Right hindlimb (tissue), 1 donor: ENCODE results near the gene NPEPPS.
A peak's percentile ranks its signal among the peaks of the same experiment; 100 is the strongest.
"Not testable (repeated sequence)": the region's sequence is repeated elsewhere in the genome, so short reads cannot be mapped to it uniquely, and the experiment has no call there.

Experiments used
- DNase-seq: peaks from one replicate; pipeline ENCODE4 v3.0.0-alpha.2; 2018

The NPEPPS gene, protein sequence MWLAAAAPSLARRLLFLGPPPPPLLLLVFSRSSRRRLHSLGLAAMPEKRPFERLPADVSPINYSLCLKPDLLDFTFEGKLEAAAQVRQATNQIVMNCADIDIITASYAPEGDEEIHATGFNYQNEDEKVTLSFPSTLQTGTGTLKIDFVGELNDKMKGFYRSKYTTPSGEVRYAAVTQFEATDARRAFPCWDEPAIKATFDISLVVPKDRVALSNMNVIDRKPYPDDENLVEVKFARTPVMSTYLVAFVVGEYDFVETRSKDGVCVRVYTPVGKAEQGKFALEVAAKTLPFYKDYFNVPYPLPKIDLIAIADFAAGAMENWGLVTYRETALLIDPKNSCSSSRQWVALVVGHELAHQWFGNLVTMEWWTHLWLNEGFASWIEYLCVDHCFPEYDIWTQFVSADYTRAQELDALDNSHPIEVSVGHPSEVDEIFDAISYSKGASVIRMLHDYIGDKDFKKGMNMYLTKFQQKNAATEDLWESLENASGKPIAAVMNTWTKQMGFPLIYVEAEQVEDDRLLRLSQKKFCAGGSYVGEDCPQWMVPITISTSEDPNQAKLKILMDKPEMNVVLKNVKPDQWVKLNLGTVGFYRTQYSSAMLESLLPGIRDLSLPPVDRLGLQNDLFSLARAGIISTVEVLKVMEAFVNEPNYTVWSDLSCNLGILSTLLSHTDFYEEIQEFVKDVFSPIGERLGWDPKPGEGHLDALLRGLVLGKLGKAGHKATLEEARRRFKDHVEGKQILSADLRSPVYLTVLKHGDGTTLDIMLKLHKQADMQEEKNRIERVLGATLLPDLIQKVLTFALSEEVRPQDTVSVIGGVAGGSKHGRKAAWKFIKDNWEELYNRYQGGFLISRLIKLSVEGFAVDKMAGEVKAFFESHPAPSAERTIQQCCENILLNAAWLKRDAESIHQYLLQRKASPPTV

GRCh38 chr17:47530557-47531232 is at the start of gene NPEPPS:
NPEPPS (plus strand) TSS chr17:47531108; CDS start chr17:47531301, 193 bp downstream.
- DNase-seq = peak; percentile 95

- DNase-seq = not testable (repeated sequence)
Measured at GRCh38 chr17:47491841-47492212, 39.1 kb upstream of the NPEPPS start.

DNA sequence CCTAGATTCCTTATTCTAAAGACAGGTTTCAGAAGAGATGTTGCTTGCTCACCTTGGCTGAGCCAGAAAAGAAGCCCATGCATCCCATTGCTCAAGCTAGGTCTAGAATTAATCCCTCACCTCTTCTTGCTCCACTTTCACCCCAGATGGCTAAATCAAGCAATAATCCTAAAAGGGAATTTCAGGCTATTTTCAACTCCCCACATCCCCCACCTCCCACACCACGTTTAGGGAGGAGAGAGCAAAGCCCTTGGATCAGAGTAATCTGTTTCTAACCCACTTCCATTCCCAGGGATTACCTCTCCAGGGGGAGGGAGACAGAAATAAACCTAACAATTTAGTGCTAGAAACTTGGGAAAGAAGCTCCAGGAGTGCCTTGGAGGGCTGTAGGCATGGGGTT is 31.8 kb upstream of the NPEPPS start:
- not testable (repeated sequence) for DNase-seq

DNA sequence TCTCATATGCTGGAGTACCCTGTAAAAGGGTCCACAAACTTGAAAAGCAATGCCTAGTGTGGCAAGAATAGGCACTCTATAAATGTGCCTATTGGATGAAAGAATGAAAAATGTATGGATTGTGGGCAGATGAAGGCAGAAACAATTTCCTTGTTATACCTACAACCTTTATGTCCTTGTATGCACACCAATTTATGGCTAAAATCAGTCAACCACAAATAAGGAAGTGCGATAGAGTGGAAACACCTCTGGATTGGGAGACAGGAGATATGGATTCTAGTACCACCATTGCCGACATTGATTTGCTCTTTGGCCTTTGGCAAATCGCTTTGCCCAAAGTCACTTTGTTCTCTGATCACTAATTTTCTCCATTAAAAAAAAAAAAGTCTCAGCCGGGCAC is 31.4 kb upstream of the NPEPPS start:
- DNase-seq = not testable (repeated sequence)

DNA sequence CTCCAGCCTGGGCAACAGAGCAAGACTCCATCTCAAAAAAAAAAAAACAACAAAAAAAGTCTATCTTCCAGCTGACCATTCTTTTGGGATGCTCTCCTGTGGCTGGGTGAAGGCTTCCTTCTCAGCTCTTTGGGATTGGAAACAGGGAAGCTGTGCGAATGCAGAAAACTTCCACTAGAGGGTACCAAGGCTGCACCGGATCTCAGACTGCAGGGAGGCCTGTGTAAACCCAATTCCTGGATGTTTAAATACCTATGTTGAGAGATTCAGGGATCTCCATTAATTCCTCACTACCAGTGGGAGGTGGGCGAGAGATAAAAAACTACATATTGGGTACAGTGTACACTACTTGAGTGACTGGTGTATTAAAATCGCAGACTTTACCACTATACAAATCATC is 30.3 kb upstream of the NPEPPS start:
- DNase-seq = peak; percentile 19

DNA sequence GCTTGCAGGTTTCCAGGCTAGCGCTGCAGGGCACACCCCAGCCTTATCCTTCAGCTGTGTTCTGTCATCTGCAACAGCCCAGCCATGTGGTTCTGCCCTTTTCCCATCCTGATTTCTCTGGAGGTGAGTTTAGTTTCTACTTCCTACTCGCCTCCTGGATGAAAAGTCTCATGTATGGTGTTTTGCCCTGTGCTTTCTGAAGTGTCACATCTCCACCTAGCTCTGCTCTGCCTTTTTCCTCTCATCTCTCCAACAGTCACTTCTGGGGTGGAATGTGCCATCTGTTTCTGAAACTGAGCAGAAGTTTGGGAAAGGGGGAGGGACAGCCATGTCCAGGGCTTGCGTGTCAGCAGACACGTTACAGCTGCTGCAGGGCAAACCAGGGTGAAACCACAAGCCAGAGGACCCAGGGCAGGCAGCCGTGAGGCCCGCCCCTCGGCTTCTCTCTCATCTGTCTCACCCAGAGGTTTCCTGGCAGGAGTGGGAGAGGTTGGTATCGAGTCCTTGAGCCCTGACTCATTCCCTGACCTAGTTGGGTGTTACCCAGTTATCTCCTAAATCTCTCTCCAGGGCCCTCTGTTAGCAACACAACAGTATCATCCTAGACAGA is 28.7 kb upstream of the NPEPPS start:
- DNase-seq = peak; percentile 33

DNA sequence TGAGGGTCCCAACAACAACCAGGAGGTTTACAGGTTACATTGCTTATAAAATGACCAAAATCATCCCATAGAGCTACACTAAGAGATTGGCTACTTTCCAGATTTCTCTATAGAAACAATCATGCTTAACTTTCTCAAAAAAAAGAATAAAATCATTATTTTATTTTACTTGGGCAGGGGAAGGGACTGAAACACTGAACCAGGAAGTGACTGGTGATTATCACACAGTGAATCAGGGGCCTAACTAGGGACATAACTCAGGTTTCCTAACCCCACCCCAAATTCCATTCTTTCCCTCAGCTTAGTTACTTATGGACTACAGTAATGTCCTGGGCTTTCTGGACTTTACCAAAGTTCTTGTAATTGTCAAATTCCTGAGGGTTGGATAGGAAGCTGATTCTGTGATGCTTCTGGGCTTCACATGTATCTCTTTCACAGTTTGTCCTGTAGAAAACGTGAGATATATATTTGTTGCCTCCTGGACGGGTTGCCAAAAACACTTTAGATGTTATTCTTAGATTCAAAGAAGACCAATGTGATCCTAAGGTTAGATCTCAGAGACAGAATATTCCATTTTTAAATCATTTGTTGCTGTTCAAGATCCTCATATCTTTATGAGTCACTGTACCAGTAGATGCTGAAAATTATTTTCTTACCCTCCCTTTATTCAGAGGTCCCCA is 28.0 kb upstream of the NPEPPS start:
- not testable (repeated sequence) for DNase-seq

- not testable (repeated sequence) for DNase-seq
Measured at GRCh38 chr17:47511701-47512146, 19.2 kb upstream of the NPEPPS start.

- DNase-seq = not testable (repeated sequence)
Measured at GRCh38 chr17:47513301-47513700, 17.6 kb upstream of the NPEPPS start.

GRCh38 chr17:47518880-47519279 is 12.0 kb upstream of the NPEPPS start:
- DNase-seq = not testable (repeated sequence)

DNA sequence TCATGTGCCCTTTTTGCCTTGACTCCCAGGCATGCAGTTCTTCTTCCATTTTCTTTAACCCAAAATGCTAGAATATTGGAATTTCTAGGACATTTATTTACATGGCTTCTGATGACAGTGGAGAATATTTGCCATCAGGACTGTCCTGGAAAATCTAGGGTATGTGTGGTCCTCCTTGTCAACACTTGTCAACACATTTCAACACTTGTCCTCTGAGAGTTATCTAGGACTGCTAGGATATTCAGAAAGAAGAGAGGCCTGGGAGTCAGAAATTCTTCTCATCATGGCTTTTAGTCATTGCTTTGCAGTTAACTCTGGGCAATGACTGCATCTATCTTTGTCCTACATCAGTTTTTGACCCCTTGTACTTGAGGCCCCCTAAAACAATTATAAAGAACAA is 11.5 kb upstream of the NPEPPS start:
- not testable (repeated sequence) for DNase-seq

GRCh38 chr17:47520279-47520678 is 10.6 kb upstream of the NPEPPS start:
- not testable (repeated sequence) for DNase-seq

- not testable (repeated sequence) for DNase-seq
Measured at GRCh38 chr17:47521434-47521833, 9.5 kb upstream of the NPEPPS start.

GRCh38 chr17:47522341-47522740 is 8.6 kb upstream of the NPEPPS start:
- DNase-seq = not testable (repeated sequence)

DNA sequence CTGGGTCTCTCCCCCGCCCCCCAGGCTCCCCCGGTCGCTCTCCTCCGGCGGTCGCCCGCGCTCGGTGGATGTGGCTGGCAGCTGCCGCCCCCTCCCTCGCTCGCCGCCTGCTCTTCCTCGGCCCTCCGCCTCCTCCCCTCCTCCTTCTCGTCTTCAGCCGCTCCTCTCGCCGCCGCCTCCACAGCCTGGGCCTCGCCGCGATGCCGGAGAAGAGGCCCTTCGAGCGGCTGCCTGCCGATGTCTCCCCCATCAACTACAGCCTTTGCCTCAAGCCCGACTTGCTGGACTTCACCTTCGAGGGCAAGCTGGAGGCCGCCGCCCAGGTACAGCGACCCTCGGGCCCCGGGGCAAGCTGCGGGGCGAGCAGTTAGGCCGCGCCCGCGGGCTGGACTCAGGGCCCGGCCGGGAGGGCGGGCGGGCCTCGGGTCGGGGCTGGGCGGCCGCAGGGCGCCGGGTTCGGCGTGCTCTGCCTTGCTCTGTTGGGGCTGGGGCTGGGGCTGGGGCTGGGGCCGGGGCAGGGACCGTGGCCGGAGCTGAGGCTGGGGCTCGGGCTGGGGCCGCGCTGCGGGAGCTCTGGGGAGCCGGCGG is 419 bp downstream of the NPEPPS start:
- peak; percentile 21 for DNase-seq

- DNase-seq = not testable (repeated sequence)
Measured at GRCh38 chr17:47539085-47539484, 8.2 kb downstream of the NPEPPS start.

- not testable (repeated sequence) for DNase-seq
Measured at GRCh38 chr17:47541676-47542075, 10.8 kb downstream of the NPEPPS start.

- DNase-seq = not testable (repeated sequence)
Measured at GRCh38 chr17:47544327-47544726, 13.4 kb downstream of the NPEPPS start.

DNA sequence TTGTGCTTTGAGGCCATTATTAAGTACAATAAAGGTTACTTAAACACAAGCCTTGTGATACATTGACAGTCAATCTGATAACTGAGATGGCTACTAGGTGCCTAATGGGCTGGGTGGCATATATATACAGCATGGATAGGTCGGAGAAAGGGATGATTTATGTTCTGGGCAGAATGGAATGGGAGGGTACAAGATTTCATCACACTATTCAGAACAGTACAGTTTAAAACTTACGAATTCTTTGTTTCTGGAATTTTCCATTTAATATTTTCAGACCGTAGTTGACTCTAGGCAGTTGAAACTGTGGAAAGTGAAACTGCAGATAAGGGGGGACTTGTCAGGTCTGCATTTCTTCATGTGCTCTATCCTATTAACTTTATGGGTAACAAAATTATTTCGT is 23.8 kb downstream of the NPEPPS start:
- DNase-seq = not testable (repeated sequence)

DNA sequence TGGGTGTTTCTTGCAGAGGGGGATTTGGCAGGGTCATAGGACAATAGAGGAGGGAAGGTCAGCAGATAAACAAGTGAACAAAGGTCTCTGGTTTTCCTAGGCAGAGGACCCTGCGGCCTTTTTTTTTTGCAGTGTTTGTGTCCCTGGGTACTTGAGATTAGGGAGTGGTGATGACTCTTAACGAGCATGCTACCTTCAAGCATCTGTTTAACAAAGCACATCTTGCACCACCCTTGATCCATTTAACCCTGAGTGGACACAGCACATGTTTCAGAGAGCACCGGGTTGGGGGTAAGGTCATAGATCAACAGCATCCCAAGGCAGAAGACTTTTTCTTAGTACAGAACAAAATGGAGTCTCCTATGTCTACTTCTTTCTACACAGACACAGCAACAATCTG is 25.2 kb downstream of the NPEPPS start:
- not testable (repeated sequence) for DNase-seq

DNA sequence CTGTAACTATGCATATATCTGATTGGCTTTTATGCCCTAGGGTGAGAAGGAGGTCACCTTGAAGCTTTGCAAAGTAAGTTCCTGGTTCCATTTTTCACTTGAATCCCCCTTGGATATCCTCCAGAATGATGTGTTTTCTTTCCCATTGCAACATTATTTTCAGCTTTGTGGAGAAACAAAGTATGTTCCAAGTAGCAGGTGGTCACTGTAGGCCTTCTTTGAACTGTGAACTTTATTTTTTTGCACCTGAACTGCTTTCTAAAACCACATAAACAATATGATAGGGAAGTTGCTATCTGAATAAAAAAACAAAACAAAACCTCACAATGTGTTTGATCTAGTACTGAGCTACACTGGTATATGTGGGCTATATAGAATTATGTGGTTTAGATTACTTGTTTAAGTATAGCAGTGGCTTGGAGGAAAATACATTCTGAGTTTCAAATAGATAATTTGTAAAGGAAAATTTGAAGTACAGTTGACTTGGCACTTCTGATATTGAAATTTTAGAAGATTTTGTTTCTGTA is 29.7 kb downstream of the NPEPPS start:
- not testable (repeated sequence) for DNase-seq
